HG02852 (cell line): ENCODE data around the gene CCR9.
"Not testable (repeated sequence)": the region's sequence is repeated elsewhere in the genome, so short reads cannot be mapped to it uniquely, and the experiment has no call there.

Source experiments
- ATAC-seq: cut with Tn5 transposase; IDR thresholded peaks from one replicate; pipeline ENCODE4 v1.9.1; 2021; ENCODE audit warnings: mild to moderate bottlenecking, moderate library complexity; ENCODE audit not compliant: unreplicated experiment

The CCR9 gene, protein sequence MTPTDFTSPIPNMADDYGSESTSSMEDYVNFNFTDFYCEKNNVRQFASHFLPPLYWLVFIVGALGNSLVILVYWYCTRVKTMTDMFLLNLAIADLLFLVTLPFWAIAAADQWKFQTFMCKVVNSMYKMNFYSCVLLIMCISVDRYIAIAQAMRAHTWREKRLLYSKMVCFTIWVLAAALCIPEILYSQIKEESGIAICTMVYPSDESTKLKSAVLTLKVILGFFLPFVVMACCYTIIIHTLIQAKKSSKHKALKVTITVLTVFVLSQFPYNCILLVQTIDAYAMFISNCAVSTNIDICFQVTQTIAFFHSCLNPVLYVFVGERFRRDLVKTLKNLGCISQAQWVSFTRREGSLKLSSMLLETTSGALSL

DNA sequence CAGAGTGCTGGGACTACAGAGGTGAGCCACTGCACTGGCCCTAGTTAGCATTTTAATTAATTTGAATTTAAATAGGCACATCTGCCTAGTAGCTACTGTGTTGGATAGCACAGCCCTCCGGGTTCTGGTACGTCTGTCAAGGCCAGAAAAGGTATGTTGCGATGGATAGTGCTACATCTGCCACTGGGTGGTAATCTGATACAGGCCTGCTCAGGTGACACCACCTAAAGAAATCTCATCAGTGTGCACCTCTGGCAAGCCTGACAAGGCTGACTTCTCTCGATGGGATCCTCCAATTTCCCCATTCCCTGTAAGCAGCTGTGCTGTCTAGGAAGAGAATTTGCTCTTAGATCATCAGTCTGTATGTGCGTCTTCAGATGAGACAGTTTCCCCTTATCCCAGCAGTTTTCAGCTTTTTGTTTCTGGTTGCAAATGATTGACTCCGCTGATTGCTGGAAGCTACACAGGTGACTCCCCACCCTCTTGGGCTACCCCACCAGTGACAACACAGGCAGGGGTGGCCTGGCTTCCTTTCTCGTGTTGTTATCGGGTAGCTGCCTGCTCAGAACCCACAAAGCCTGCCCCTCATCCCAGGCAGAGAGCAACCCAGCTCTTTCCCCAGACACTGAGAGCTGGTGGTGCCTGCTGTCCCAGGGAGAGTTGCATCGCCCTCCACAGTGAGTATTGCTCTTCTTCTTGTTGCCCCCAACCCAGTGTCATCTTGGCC, at the start of gene CCR9:
Gene CCR9, plus strand, starts transcription at position 565 of the 727 bp plus-strand sequence. CDS start 8,391 bp downstream, outside the sequence.
- ATAC-seq, result no peak

DNA sequence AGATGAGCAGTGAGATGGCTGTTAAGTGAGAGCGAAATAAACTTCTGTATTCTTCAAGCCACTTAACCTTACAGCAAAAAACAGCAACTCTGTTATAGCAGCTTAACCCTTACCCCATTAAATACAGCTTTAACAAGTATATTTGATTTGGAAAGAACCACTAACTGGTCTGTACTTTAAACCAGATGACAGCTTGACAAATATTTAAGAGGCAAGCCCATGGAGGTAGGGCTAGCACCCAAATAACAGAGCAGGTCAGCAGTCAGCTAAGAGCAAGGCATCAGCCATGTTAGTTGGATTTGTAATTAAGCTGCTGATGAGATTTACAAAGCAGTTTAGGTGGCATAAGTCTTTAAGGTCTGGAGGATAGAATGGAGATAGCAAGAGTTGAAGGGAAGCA, 47.9 kb upstream of the CCR9 start:
- no peak for ATAC-seq

DNA sequence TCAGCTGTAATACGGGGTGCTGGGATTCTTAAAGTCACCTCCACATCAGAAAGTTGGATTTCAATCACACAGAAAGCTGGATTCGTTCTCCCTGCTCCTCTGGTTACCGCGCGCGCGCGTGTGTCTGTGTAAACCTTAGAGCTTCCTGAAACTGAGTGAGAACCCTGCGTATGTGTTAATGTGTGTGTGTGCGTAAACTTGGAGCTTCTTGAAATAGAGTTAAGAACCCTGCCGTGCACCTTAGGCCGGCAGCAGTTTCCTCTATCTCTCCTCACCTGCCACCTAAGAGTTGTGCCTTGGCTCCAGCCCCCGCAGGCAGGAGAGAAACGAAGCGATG, 45.0 kb upstream of the CCR9 start:
- peak; percentile 9 for ATAC-seq

DNA sequence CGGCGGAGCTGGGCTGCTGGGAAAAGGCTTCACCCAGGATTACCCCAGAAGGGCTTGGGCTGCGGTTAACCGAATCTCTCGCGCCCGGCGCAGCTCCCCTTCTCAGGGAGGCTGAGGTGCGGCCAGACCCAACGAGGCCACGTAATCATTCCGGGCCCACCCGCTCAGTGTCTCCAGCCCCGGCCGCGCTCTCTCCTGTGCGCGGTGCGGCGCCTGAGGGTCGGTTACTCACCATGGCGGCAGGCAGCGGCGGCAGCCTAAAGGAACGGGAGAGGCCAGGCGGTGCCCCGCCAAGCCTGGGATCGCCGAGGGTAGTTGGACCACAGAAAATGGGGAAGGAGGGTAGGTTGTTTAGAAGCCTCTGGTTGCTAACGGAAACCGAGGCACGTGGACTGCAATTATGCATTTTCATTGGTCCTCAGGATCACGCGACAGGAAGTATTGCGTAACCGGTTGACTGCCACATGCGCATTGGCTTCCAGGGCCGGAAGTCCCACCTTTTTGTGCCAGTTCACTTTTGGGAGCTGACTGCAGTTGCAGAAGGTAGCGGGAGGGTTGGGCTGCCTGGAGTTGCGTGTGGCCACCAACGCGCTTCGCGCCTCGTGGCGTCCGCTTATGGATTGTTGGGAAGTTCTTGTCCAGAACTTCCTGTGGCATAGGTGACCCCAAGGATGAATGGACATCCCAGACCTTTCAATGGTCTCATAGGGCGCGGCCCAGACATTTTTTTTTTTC, 44.4 kb upstream of the CCR9 start, which contains the start of gene LZTFL1:
Gene LZTFL1, minus strand, starts transcription at position 363 of the 735 bp plus-strand sequence. Its CDS starts 128 bp downstream, at position 235.
- peak; percentile 97 for ATAC-seq

DNA sequence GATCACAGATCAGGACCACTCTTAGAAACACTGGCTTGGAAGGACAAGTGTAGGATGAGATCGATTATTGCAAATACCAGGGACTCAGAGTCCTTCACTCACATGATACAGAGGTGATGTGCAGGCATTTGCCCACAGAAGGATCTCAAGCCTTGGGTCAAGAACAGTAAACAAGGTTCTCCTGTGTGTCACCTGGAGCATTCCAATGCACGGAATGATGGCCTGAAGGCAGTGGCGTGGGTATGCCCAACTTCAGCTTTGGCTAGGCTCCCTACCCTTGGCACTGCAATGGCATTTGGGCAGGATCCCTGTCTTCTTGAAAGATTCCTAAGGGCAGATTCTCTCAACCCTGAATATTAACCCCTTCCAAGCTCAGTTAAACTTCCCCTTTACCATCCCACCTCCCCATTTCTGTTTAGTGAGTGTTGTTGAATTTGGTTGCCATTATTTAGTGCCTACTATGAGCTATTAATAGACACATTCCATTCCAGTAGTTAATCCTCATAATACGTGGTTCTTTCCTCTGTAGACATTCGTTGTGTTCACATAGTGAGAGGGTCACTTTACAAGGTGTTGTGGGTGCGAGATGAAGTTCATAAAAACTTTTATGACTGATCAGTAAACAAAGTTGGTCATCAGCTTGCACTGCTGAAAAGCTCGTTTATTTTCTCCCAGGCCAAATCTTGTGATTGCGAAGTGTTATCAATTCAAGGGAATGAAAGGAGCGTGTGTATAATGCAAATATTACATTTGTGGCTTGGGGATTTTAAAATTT, 43.3 kb upstream of the CCR9 start:
- no peak for ATAC-seq

DNA sequence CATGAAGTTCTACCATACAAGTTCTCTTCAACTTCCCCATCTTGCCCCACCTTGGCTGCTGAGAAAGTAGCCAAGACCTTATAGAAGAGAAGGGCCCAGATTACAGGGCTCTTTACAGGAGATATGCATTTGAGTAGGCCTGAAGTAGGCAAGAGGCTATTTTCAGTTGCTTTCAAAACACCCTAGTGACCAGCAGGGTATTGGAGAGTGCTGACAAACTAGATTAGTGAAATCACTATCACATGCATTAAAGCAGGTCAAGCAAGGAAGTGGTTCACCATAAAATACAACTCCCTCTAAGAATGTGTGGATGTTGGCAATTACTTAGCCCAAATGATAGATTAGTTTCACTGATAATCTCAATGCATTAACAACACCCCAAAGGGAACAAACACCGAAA, 41.7 kb upstream of the CCR9 start:
- ATAC-seq, result no peak

DNA sequence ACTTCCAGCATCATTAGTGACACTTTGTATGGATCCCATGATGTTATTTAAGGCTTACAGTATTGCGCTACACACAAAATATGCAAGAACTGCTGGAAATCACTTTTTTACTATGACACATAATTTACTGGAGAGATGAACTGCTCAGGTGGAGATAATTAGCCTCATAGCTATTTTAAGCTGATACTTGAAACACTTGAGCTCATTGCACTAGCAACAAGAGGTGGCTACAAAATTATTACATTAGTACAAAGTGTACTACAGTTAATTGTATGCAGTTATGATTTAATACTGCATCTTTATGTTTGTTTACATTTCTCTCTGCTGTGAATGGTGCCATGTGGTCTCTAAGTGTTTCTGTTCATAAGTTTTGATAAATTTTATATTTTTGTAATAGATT, 38.0 kb upstream of the CCR9 start:
- no peak for ATAC-seq

DNA sequence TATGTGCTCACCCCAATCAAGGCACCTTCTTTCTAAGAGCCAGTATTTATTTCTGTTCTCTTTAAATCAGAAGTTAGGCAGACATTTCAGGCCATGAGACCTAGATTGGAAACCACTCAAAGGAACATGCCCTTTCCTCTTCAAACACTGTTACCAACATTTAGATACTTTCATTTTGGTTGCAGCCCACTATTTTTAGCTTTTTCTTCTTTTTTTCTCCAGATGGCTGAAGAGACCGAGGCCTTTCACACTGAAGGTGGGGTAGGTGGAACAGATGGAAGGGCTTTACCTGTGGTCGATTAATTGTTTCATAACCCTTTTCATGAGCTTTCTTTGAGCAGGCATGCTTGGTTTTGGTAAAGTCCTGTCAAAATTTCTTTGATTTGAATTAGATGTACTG, 33.5 kb upstream of the CCR9 start:
- ATAC-seq, result peak; percentile 76

DNA sequence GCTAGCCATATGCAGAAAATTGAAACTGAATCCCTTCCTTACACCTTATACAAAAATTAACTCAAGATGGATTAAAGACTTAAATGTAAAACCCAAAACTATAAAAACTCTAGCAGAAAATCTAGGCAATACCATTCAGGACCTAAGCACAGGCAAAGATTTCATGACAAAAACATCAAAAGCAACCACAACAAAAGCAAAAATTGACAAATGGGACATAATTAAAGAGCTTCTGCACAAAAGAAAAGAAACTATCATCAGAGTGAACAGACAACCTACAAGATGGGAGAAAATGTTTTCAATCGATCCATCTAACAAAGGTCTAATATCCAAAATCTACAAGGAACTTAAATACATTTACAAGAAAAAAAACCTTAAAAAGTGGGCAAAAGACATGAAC, 30.0 kb upstream of the CCR9 start:
- ATAC-seq, result not testable (repeated sequence)

DNA sequence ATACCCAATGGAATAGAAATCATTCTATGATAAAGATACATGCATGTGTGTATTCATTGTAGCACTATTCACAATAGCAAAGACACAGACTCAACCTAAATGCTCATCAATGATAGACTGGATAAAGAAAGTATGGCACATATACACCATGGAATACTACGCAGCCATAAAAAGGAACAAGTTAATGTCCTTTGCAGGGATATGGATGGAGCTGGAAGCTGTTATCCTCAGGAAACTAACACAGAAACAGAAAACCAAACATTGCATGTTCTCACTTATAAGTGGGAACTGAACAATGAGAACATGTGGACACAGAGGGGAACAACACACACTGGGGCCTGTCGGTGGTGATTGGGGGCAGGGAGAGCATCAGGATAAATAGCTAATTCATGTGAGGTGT, 29.3 kb upstream of the CCR9 start:
- ATAC-seq, result not testable (repeated sequence)

DNA sequence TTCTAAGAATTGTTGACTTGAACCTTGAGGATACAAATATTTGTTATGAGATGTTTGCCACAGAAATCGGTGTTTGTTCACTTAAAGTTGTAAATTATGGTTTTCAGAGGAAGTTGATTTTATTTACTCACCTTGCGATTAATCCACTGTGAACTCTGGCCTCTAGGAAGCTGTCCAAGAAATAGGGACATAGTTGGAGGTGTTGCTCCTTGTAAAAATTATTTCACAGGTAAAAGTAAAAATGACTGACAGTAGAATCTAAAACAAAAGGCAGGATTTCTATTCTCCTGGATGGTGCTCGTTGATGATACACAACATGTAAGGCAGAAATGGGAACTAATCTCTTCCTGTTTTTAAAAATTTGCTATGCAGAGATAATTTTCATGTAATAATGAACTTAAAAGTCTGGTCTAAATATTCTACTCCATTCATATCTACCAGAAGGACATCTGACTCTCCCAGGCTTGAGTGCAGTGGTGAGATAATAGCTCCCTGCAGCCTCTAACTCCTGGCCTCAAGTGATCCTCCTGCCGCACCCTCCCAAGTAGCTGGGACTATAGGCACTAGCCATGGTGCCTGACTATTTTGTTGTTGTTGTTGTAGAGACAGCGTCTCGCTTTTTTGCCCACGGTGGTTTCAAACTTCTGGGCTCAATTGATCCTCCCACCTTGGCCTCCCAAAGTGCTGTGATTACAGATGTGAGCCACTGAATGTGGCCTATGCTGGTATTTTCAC, 27.4 kb upstream of the CCR9 start:
- ATAC-seq, result no peak

DNA sequence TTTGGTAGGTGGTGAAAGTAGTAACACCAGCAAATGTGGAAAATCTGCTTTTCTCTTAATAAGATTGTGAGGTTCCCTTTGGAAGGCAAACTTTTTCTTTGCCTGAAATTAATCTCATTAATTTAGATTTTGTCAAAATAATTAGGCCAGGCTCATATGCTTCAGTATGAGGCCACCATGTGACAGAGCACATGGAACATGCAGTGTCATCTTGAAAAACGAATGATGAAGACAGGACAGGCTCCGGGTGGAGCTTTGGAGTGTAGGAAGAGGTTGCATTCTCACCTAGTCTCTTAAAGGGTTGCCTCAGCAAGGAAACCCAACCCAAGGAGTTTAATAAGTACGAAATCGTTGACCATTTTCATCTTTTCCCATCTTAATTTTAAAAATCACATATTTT, 25.9 kb upstream of the CCR9 start:
- ATAC-seq, result no peak

DNA sequence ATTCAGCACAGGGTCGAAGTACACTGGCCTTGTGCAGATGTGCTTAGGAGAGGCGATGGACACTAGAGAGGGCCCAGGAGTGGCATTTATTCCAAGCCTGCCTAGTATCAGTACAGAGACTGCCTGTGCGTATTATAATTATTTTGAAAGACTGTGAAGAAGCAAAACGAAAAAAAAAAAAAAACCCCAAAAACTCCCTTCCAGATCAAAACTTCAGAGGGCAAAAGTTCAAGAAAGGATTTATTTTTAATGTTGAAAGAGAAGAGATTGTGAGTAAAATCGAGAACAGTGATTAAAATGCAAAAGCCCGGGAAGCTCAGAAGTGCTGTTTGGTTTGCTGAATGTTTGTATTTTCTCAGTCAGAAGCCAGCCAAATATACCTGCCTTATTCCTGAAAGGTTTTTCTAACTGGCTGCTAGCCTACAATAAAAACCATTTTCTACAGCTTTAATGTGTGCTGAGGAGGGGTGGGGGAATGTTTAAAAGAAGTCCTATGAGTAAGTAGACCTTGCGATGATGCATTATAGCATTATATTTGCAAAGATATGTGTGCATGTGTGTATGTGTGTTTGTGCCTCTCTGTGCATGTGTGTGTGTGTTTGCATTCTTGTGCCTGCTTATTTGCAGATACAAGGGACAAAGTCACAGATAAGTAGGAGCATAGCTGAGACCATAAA, 25.2 kb upstream of the CCR9 start:
- peak; percentile 54 for ATAC-seq

DNA sequence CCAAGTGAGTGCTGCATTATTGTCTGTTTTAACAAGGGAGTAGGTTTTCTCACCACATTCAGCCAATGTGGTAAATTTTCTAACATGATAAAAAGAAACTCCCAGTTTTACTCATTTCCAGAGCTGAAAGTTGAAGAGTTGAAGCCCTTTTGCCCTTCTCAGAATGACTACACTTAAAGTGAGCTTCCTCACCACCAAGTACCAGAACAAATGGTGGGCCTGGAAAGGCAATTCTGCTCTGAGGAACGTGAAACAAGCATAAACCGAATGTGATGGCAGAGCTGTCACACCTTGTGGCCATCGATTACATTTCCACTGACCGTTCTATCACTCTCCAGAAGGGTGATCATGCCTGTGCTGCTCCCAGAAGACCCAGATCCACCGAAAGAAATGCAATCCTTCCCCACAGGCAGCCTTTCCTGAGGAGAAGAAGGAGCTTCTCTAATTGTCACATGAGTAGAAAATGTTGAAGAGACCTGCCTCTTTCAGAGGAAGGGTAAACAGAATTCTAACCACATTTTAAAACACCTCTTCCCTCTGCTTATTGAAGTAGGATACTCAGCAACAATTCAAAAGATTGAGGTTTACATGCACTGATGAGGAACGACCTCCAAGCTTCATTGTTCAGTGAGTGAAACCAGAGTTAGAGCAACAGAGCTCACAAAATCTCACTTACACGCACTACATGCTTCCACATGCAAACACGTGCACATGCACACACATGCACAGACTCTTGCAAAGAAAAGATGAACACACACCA, 21.4 kb upstream of the CCR9 start:
- peak; percentile 67 for ATAC-seq

DNA sequence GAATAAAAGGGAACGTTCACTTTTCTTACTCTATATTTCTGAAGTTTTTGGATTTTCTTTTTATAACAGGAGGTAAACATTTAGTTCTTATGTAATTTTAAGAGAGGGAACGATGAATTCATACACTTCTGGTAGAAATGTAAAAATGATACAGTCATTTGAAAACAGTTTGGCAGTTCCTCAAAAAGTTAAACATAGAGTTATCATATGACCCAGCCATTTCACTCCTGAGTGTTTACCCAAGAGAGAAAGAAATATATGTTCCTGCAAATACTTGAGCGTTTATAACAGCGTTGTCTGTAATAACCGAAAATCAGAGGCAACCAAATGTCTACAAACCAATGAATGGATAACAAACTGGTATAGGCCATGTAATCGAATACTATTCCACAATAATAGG, 20.8 kb upstream of the CCR9 start:
- ATAC-seq, result no peak

DNA sequence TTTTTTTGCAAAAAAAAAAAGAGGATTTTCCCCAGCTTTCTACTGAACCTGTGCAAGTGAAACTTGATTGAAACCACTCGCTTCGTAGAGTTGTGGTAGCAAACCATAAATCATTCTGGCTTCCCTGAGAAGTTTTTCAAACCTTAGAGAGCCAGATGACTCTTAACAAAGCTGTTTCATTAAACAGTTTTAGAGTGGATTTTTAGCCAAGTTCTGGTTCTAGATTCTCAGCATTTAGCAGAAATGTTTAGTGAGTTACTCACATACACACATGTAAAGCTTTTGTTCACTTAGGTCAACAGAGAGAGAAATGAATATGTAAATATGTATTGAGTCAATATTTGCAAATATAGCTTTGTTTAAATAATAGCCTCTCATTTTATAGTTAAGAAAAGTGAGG, 18.1 kb upstream of the CCR9 start:
- no peak for ATAC-seq

DNA sequence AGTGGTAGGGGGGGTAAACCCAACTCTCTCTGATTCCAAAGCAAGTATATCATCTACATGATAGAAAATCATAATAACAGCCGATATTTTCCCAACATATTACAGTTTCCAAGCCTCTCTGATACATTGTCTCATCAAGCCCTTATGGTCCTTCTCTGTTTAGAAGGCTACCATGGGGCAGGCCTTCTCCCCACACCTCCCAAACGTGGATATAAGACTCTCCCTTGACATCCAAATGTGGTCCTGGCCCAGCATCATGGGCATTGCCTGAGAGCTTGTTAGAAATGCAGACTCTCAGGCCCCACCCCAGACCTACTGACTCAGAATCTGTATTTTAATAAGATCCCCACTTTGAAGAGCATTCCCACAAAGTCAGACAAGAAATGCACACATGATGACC, 17.7 kb upstream of the CCR9 start:
- no peak for ATAC-seq

DNA sequence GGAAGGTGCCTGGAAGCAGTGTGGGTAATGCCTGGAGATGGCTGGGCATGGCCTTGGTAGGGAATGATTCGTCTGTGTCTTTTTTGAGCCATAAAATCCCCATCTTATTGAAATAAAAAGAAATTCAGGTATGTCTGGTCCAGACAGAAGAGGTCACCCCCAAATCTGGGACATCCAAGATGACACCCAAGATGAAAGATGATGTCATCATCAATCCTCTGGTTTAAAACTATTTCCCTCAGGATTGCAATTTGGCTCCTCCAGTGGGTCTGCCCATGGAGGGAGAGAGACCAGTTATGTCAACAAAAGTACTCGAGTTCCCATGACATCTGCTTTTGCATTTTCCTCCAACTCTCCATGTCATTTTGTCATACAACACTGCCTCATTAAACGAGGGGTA, 16.7 kb upstream of the CCR9 start:
- no peak for ATAC-seq

DNA sequence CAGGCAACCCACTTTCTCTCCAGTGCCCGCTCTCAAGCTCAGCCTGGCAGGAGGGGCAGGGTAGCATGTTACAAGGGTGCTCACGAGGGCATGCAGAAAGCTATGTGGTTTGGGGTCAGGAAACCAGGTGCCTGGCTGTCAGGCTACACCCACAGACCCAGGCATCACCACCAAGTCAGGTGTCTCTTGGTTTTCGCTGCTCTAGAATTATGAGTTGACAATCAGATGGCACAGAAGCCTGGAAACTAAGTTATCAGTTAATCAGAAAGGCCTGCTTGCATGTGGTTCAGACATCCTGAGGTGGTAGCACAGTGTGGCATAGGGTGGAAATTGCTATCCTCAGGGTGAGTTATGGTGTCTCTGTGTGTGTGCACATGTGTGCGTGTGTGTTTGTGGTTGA, 16.2 kb upstream of the CCR9 start:
- ATAC-seq, result no peak
